Measurements from ENCODE around the gene RNF208. TPM values are rescaled to one million over a fixed set of nuclear protein-coding genes. Genes with fewer than 3 reads are reported as not detected.

RNF208 gene
- total RNA-seq, 3 donors from 2014 or later: 1.5 to 2.9 (median 1.8) TPM

DNA sequence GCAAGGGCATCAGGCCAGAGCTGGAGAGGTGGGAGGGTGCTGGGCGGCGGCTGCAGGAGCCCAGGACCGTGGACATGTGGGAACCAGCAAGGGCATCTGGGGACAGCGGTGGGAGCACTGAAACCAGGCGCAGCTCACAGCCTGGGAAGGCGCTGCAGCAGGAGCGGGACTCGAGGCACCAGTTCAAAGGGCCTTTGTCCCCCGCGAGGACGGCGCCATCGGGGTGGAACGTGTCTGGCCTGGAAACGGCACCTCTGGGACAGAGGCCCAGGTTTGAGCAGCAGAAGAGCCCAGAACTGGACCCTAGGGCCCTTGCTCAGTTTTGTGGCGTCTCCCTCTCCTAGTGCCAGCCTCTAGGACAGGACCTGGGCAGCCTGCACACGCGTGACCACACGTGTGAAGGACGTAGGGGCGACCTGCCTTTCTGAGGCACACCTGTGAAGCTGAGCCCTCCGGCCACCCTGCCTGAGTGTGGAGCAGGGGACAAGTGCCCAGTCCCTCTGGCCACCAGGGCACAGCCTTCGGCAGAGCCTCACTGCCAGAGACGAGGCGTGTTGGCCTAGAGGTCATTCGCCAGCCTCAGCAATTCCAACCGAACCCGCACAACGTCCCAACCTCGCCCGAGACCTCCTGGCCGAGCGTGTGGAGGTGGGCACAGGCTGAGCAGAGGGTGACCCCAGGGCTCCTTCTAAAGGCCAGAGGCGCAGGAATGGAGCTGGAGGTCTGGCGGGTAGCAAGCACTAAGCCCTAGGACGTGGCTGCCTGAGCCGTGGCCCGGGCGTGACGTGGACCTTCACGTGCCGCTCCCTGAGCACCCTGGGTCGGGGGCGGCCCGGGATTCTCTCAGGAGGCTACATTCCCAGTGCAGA, 48.0 kb downstream of the RNF208 start:
- Histone ChIP-seq H3K9me3 (no peaks in the 10 kb centered on the region), H3K4me1 (peaks cover 17 to 24% of the 10 kb centered on the region in 2 donors), H3K27me3 (peaks cover 5 to 14% of the 10 kb centered on the region in 2 donors), H3K27ac (peak overlapping the region; percentile 64 to 81), H3K4me3 (peak overlapping the region in 2 of 3 donors; percentile 14 to 45), H3K36me3 (no peaks in the 10 kb centered on the region)
- intact Hi-C loops (cut with DNase I; ENCODE audit: low total_unique reads): no loop called here
- TF ChIP-seq POLR2A (IDR thresholded peaks at IDR 0.05) (no peak), POLR2AphosphoS5 (IDR thresholded peaks at IDR 0.05) (no peak)
- TF ChIP-seq, protein P1, sequence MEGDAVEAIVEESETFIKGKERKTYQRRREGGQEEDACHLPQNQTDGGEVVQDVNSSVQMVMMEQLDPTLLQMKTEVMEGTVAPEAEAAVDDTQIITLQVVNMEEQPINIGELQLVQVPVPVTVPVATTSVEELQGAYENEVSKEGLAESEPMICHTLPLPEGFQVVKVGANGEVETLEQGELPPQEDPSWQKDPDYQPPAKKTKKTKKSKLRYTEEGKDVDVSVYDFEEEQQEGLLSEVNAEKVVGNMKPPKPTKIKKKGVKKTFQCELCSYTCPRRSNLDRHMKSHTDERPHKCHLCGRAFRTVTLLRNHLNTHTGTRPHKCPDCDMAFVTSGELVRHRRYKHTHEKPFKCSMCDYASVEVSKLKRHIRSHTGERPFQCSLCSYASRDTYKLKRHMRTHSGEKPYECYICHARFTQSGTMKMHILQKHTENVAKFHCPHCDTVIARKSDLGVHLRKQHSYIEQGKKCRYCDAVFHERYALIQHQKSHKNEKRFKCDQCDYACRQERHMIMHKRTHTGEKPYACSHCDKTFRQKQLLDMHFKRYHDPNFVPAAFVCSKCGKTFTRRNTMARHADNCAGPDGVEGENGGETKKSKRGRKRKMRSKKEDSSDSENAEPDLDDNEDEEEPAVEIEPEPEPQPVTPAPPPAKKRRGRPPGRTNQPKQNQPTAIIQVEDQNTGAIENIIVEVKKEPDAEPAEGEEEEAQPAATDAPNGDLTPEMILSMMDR (IDR thresholded peaks at IDR 0.05): no peak
- DNase-seq (ENCODE audit: low spot score in 2 of 2): no peak

DNA sequence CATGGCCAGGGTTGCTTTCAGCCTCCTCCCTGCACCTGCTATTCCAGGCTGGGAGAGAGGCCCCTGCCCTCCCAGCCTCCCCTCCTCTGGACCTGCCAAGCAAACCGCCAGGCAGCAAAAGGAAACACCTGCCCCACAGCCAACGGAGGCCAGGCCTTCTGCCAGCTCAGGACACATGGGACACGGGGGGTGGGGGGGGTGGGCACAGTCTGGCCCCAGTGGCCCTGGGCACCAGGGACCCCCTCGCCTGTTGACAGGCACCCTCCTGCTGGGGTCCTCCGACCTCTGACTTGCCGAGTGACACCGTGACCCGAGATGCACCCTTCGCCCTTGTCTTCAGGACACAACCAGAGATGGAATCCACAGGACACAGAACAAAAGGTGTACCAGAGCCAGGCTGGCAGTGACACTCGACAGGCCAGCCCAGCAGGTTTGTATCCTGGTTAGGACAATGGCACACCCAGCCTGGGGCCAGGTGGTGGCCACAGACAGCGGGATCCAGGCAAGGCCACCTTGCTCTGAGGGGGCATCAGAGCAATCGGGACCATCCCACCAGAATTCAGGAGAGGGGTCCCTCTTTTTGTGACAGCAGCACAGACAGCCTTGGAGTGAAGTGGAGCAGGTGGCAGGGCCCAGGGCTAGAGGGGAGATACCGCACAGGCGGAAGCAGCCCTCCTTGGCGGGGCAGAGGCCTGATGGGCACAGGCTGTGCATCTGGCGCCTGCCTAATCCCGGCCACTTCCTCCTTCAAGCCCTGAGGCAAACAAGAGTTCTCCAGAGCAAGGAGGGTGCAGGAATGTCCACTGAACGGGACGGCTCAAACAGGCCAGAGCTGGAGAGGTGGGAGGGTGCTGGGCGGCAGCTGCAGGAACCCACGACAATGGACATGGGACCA, 48.9 kb downstream of the RNF208 start:
- peak overlapping the region; percentile 64 to 81 for H3K27ac ChIP-seq
- H3K4me3 ChIP-seq: peak overlapping the region in 2 of 3 donors; percentile 14 to 45
- peaks cover 11 to 22% of the 10 kb centered on the region in 2 donors for H3K27me3 ChIP-seq
- intact Hi-C loops (cut with DNase I; ENCODE audit: low total_unique reads): no loop called here
- H3K36me3 ChIP-seq: no peaks in the 10 kb centered on the region
- peaks cover 21 to 33% of the 10 kb centered on the region in 2 donors for H3K4me1 ChIP-seq
- TF ChIP-seq, protein P1 (IDR thresholded peaks at IDR 0.05): no peak
- TF ChIP-seq POLR2AphosphoS5 (IDR thresholded peaks at IDR 0.05) (peak in 2 of 3 donors; percentile 59 to 77), POLR2A (IDR thresholded peaks at IDR 0.05) (no peak)
- no peaks in the 10 kb centered on the region for H3K9me3 ChIP-seq
- DNase-seq (ENCODE audit: low spot score in 2 of 2): peak; percentile 87 to 89

DNA sequence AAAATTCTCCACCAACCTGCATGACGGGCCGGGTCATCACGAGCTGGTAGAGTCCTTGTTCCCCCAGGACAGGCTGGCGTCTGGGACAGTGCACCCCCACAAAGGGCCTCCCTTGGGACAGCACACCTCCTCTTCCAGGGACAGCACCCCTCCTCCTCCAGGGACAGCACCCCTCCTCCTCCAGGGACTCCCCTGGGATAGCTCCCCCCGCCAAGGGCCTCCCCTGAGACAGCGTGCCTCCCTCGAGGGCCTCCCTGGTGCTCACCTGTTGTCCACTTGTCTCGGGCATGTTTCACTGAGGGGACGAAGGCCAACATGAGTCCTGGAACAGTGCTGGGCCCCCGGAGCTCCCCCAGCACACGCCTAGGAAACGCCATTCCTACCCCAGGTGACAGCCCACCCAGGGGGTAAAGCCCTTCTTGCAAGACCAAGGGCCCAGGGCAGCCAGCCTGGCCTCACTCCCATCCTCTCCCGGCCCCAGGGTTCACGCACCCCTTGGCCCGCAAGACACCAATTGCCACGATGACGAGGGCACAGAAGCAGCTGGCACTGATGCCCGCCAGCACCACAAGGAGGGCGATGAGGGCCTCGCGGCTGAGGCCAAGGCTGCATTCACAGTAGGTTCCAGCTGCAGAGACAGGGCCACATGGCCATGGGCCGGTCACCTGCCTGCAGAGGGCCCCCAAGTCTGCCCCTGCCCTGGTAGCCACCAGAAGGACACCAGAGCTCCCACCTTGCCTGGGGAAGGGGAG, 50.7 kb downstream of the RNF208 start:
- intact Hi-C loops (cut with DNase I; ENCODE audit: low total_unique reads): no loop called here
- TF ChIP-seq POLR2A (IDR thresholded peaks at IDR 0.05) (no peak), POLR2AphosphoS5 (IDR thresholded peaks at IDR 0.05) (no peak)
- TF ChIP-seq, protein P1 (IDR thresholded peaks at IDR 0.05): no peak
- Histone ChIP-seq H3K9me3 (no peaks in the 10 kb centered on the region), H3K36me3 (no peaks in the 10 kb centered on the region), H3K4me3 (no peak overlapping the region), H3K27ac (peak overlapping the region; percentile 64 to 81), H3K27me3 (peaks cover 20 to 40% of the 10 kb centered on the region in 2 donors), H3K4me1 (peaks cover 31 to 40% of the 10 kb centered on the region in 2 donors)
- DNase-seq (ENCODE audit: low spot score in 2 of 2): no peak

DNA sequence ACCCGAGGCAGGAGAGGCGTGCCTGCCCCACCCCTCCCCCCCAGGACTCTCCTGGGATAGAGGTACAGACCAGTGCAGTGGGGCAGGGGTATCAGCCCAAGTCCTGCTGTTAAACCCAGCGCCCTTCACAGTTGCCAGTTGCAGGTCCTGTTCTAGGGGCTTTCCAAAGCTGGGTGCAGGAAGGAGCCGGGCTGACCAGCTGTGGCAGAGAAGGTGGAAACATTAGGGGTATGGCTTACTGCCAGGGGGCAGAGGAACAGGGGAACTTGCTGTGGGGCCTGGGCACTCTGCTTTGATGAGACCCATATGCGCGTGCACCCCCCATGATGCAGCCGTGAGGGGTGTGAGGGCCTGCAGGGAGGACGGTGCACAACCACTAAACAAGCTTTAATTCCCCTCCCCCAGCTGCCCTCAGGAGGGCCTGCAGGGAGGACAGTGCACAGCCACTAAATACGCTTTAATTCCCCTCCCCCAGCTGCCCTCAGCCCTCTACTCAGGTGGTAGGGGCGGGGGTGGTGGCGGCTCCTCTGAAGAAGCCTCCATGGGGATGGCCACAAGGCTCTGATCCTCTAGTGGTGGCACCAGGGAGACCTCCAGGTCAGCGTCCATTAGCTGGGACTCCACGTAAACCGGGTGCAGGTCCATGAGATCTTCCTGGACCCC, 51.4 kb downstream of the RNF208 start:
- no peak for DNase-seq (ENCODE audit: low spot score in 2 of 2)
- H3K4me3 ChIP-seq: no peak overlapping the region
- TF ChIP-seq, protein P1 (IDR thresholded peaks at IDR 0.05): no peak
- no peak for TF ChIP-seq POLR2AphosphoS5 (IDR thresholded peaks at IDR 0.05)
- no peak for TF ChIP-seq POLR2A (IDR thresholded peaks at IDR 0.05)
- peak overlapping the region in 1 of 2 donors; percentile 81 for H3K27ac ChIP-seq
- peaks cover 31 to 40% of the 10 kb centered on the region in 2 donors for H3K4me1 ChIP-seq
- no peaks in the 10 kb centered on the region for H3K36me3 ChIP-seq
- no peaks in the 10 kb centered on the region for H3K9me3 ChIP-seq
- intact Hi-C loops (cut with DNase I; ENCODE audit: low total_unique reads): no loop called here
- peaks cover 24 to 47% of the 10 kb centered on the region in 2 donors for H3K27me3 ChIP-seq

Other genes starting within 250 kb of the RNF208 start
- 10 to 100 TPM; 46.7 to 72.6 (median 48.2) TPM for gene PTGDS, start 244.7 kb downstream of the RNF208 start, total RNA-seq
- under 1 TPM in 2 of 3 donors, not detected in 1; 0.16 to 0.29 TPM for gene LCNL1, start 239.2 kb downstream of the RNF208 start, total RNA-seq
- 10 to 100 TPM; 24.6 to 66.2 (median 49.2) TPM for gene PAXX, start 229.8 kb downstream of the RNF208 start, total RNA-seq
- gene CLIC3, start 225.7 kb downstream of the RNF208 start, total RNA-seq: 1 to 10 TPM in 1 of 3 donors, under 1 TPM in 1, not detected in 1; 0.32 to 3.5 TPM
- gene ABCA2, start 194.0 kb downstream of the RNF208 start, total RNA-seq: 10 to 100 TPM; 17.0 to 30.6 (median 18.9) TPM
- gene FUT7, start 190.2 kb downstream of the RNF208 start, total RNA-seq: not detected
- gene NPDC1, start 176.1 kb downstream of the RNF208 start, total RNA-seq: 10 to 100 TPM; 21.9 to 63.9 (median 63.1) TPM
- 1 to 10 TPM in 2 of 3 donors, under 1 TPM in 1; 0.16 to 6.7 (median 3.6) TPM for gene ENTPD2, start 168.2 kb downstream of the RNF208 start, total RNA-seq
- gene SAPCD2, start 151.7 kb downstream of the RNF208 start, total RNA-seq: 1 to 10 TPM in 2 of 3 donors, under 1 TPM in 1; 0.96 to 2.9 (median 2.8) TPM
- 10 to 100 TPM in 1 of 3 donors, 1 to 10 TPM in 2; 6.7 to 12.0 (median 6.9) TPM for gene UAP1L1, start 144.7 kb downstream of the RNF208 start, total RNA-seq
- gene MAN1B1, start 135.3 kb downstream of the RNF208 start, total RNA-seq: 10 to 100 TPM; 50.1 to 62.8 (median 50.8) TPM
- gene DPP7, start 107.5 kb downstream of the RNF208 start, total RNA-seq: 100 to 1,000 TPM; 115 to 137 (median 132) TPM
- gene GRIN1, start 83.1 kb downstream of the RNF208 start, total RNA-seq: 1 to 10 TPM in 2 of 3 donors, not detected in 1; 1.3 to 1.9 TPM
- gene LRRC26, start 52.2 kb downstream of the RNF208 start, total RNA-seq: 1 to 10 TPM in 2 of 3 donors, not detected in 1; 7.8 to 9.2 TPM
- not detected for gene TMEM210, start 50.2 kb downstream of the RNF208 start, total RNA-seq
- gene ANAPC2, start 33.7 kb downstream of the RNF208 start, total RNA-seq: 10 to 100 TPM; 32.0 to 35.7 (median 32.9) TPM
- gene SSNA1, start 33.6 kb downstream of the RNF208 start, total RNA-seq: 10 to 100 TPM; 75.0 to 92.8 (median 82.7) TPM
- gene TPRN, start 21.5 kb downstream of the RNF208 start, total RNA-seq: 1 to 10 TPM; 4.0 to 9.2 (median 8.5) TPM
- gene TMEM203, start 16.6 kb downstream of the RNF208 start, total RNA-seq: 10 to 100 TPM; 26.5 to 36.6 (median 26.6) TPM
- gene NDOR1, start 16.5 kb downstream of the RNF208 start, total RNA-seq: 1 to 10 TPM; 4.6 to 9.5 (median 7.2) TPM
- under 1 TPM; 0.29 to 0.66 (median 0.32) TPM for gene CYSRT1, start 2.9 kb upstream of the RNF208 start, total RNA-seq
- gene RNF224, start 5.3 kb upstream of the RNF208 start, total RNA-seq: under 1 TPM in 1 of 3 donors, not detected in 2; 0.29 TPM
- gene SLC34A3, start 8.7 kb upstream of the RNF208 start, total RNA-seq: not detected
- gene TUBB4B, start 19.0 kb upstream of the RNF208 start, total RNA-seq: 100 to 1,000 TPM; 112 to 188 (median 183) TPM
- not detected for gene STPG3, start 29.0 kb upstream of the RNF208 start, total RNA-seq
- 10 to 100 TPM; 32.6 to 39.2 (median 38.7) TPM for gene NELFB, start 33.1 kb upstream of the RNF208 start, total RNA-seq
- gene TOR4A, start 55.5 kb upstream of the RNF208 start, total RNA-seq: 1 to 10 TPM; 2.9 to 5.4 (median 3.7) TPM
- gene NRARP, start 80.0 kb upstream of the RNF208 start, total RNA-seq: 1 to 10 TPM; 2.1 to 6.9 (median 3.5) TPM
- 10 to 100 TPM in 2 of 3 donors, 1 to 10 TPM in 1; 7.7 to 28.7 (median 20.6) TPM for gene EXD3, start 200.9 kb upstream of the RNF208 start, total RNA-seq
- gene NOXA1, start 201.2 kb upstream of the RNF208 start, total RNA-seq: 10 to 100 TPM in 1 of 3 donors, 1 to 10 TPM in 2; 2.9 to 13.8 (median 4.6) TPM
- 1 to 10 TPM in 2 of 3 donors, not detected in 1; 2.0 to 3.2 TPM for gene ENTPD8, start 219.1 kb upstream of the RNF208 start, total RNA-seq
- gene NSMF, start 237.1 kb upstream of the RNF208 start, total RNA-seq: 10 to 100 TPM; 30.9 to 38.4 (median 37.4) TPM

Data from breast epithelium (tissue), 4 donors.